Hepatocyte (in vitro differentiated cells): ENCODE data around the gene EPC2. TPM values are rescaled to one million over a fixed set of nuclear protein-coding genes. Genes with fewer than 3 reads are reported as not detected.

ENCODE experiments used
- DNase-seq: peaks from one replicate; pipeline ENCODE4 v3.0.0-alpha.2; 2016; ENCODE audit warnings: low spot score
- H2AFZ ChIP-seq: fragments of 200-600 bp; sonication (generic); 2 replicates; pipeline ENCODE4 v1.6.0; 2016; ENCODE audit warnings: antibody characterized with exemption, mild to moderate bottlenecking
- H3K27ac ChIP-seq: fragments of 200-600 bp; sonication (generic); 2 replicates; pipeline ENCODE4 v1.5.1; 2016; ENCODE audit warnings: mild to moderate bottlenecking
- H3K27me3 ChIP-seq: fragments of 200-600 bp; sonication (generic); 2 replicates; pipeline ENCODE4 v1.6.1; 2016
- H3K36me3 ChIP-seq: fragments of 200-600 bp; sonication (generic); replicated peaks from 2 replicates; pipeline ENCODE4 v1.5.1; 2016; ENCODE audit warnings: low read depth; ENCODE audit not compliant: insufficient read depth
- H3K4me1 ChIP-seq: fragments of 200-600 bp; sonication (generic); 2 replicates; pipeline ENCODE4 v1.5.1; 2016; ENCODE audit warnings: mild to moderate bottlenecking, moderate library complexity; ENCODE audit not compliant: insufficient read depth
- H3K4me2 ChIP-seq: fragments of 200-600 bp; sonication (generic); 2 replicates; pipeline ENCODE4 v1.6.0; 2016
- H3K4me3 ChIP-seq: fragments of 200-600 bp; sonication (generic); 2 replicates; pipeline ENCODE4 v1.5.1; 2016; ENCODE audit warnings: mild to moderate bottlenecking
- H3K79me2 ChIP-seq: fragments of 200-600 bp; sonication (generic); 2 replicates; pipeline ENCODE4 v1.6.0; 2017; ENCODE audit warnings: mild to moderate bottlenecking
- H3K9me2 ChIP-seq: fragments of 200-600 bp; sonication (generic); replicated peaks from 2 replicates; pipeline ENCODE4 v1.6.0; 2017; ENCODE audit warnings: mild to moderate bottlenecking; ENCODE audit not compliant: insufficient read depth
- H3K9me3 ChIP-seq: fragments of 200-600 bp; sonication (generic); 2 replicates; pipeline ENCODE4 v1.5.1; 2016; ENCODE audit warnings: low read depth, mild to moderate bottlenecking
- H4K20me1 ChIP-seq: fragments of 200-600 bp; sonication (generic); 2 replicates; pipeline ENCODE4 v1.6.0; 2016; ENCODE audit warnings: mild to moderate bottlenecking; ENCODE audit not compliant: insufficient read depth, poor library complexity, severe bottlenecking
- CTCF ChIP-seq: fragments of 200-600 bp; sonication (generic); IDR thresholded peaks from 2 replicates; pipeline ENCODE4 v1.5.1; 2016; ENCODE audit warnings: antibody characterized with exemption, mild to moderate bottlenecking; ENCODE audit not compliant: poor library complexity
- EZH2 ChIP-seq: fragments of 200-600 bp; sonication (generic); IDR thresholded peaks from 2 replicates; pipeline ENCODE4 v1.6.1; 2016; ENCODE audit warnings: antibody characterized with exemption, mild to moderate bottlenecking, borderline replicate concordance
- EZH2phosphoT487 ChIP-seq: fragments of 200-600 bp; sonication (generic); IDR thresholded peaks from one replicate; pipeline ENCODE4 v1.6.1; 2018; ENCODE audit warnings: antibody characterized with exemption, mild to moderate bottlenecking, low read depth, moderate library complexity; ENCODE audit not compliant: unreplicated experiment, severe bottlenecking
- WGBS: methylation state at CpG from one replicate; pipeline ENCODE4 v1.1.6; 2016; ENCODE audit warnings: low lambda C conversion rate; ENCODE audit errors: missing lambda C conversion rate; 5-methylcytosine and 5-hydroxymethylcytosine counted together
- polyA plus RNA-seq: library from polyadenylated mRNA; unstranded; fragments of >200 nt; fragmentation: Nextera tagmentation; extraction: Ambion mirVana; gene quantifications from 2 replicates; pipeline ENCODE4 v1.2.1, GENCODE V29; 2016
- total RNA-seq: library from RNA; depleted of rRNA; stranded (reverse); fragments of >200 nt; gene quantifications from 2 replicates; pipeline ENCODE4 v1.2.3, GENCODE V29; 2014

Gene EPC2
- total and polyA plus RNA-seq, 2 experiments from 2014 or later = 2.6 to 37.8 TPM

GRCh38 chr2:148667113-148667836, 22.7 kb downstream of the EPC2 start:
- Histone ChIP-seq H3K79me2 (peaks cover 100% of the 10 kb centered on the region), H3K27me3 (no peaks in the 10 kb centered on the region), H3K9me3 (no peaks in the 10 kb centered on the region), H2AFZ (no peak overlapping the region), H3K4me3 (no peak overlapping the region), H3K4me2 (no peak overlapping the region), H3K9me2 (no peaks in the 10 kb centered on the region), H3K27ac (no peak overlapping the region), H3K36me3 (no peaks in the 10 kb centered on the region), H4K20me1 (peaks cover 93% of the 10 kb centered on the region), H3K4me1 (no peaks in the 10 kb centered on the region)
- DNase-seq = no peak
- no peak for TF ChIP-seq EZH2phosphoT487
- TF ChIP-seq EZH2 = no peak
- TF ChIP-seq CTCF = no peak
- WGBS = 79% methylated on average over 4 of the region's 4 CpGs

- no peak for DNase-seq
- WGBS = 83% methylated on average over 1 of the region's 1 CpG
- H3K4me2 ChIP-seq = no peak overlapping the region
- H3K4me3 ChIP-seq = no peak overlapping the region
- H2AFZ ChIP-seq = no peak overlapping the region
- no peaks in the 10 kb centered on the region for H3K36me3 ChIP-seq
- no peaks in the 10 kb centered on the region for H3K27me3 ChIP-seq
- peaks cover 100% of the 10 kb centered on the region for H4K20me1 ChIP-seq
- TF ChIP-seq EZH2phosphoT487 (no peak), CTCF (no peak), EZH2 (no peak)
- no peak overlapping the region for H3K27ac ChIP-seq
- no peaks in the 10 kb centered on the region for H3K9me3 ChIP-seq
- no peaks in the 10 kb centered on the region for H3K4me1 ChIP-seq
- H3K79me2 ChIP-seq = peaks cover 100% of the 10 kb centered on the region
- H3K9me2 ChIP-seq = no peaks in the 10 kb centered on the region
Observed at GRCh38 chr2:148670773-148671172, 26.2 kb downstream of the EPC2 start.

- peaks cover 86% of the 10 kb centered on the region for H4K20me1 ChIP-seq
- TF ChIP-seq EZH2phosphoT487 = no peak
- TF ChIP-seq CTCF = peak; percentile 25
- TF ChIP-seq EZH2 = no peak
- H3K4me2 ChIP-seq = no peak overlapping the region
- no peaks in the 10 kb centered on the region for H3K4me1 ChIP-seq
- H3K27me3 ChIP-seq = no peaks in the 10 kb centered on the region
- no peak overlapping the region for H3K27ac ChIP-seq
- DNase-seq = peak; percentile 18
- H3K9me3 ChIP-seq = no peaks in the 10 kb centered on the region
- 59% methylated on average over 2 of the region's 2 CpGs for WGBS
- no peak overlapping the region for H2AFZ ChIP-seq
- H3K79me2 ChIP-seq = peaks cover 100% of the 10 kb centered on the region
- H3K4me3 ChIP-seq = no peak overlapping the region
- no peaks in the 10 kb centered on the region for H3K9me2 ChIP-seq
- no peaks in the 10 kb centered on the region for H3K36me3 ChIP-seq
Observed at GRCh38 chr2:148674063-148675020, 29.8 kb downstream of the EPC2 start.
